GM11168 (cell line): ENCODE results near the gene PTPRG.

Experiments
- in situ Hi-C: fragments of 300-500 bp; cut with MboI; formaldehyde crosslinking; loops from one replicate; pipeline ENCODE4 v1.12.0; 2022; ENCODE audit warnings: low sequenced_read_pairs; ENCODE audit not compliant: unreplicated experiment

Gene PTPRG

GRCh38 chr3:62178739-62179600 lies 617.6 kb downstream of the PTPRG start:
- in situ Hi-C loops: loop anchor here (25.0 kb wide), 1 partner anchor 317 kb away; no protein-coding TSS in a partner anchor

- in situ Hi-C loops: loop anchor here (25.0 kb wide), 1 partner anchor 318 kb away; no protein-coding TSS in a partner anchor
These were observed 619.1 kb downstream of the PTPRG start for GRCh38 chr3:62180514-62180913.

GRCh38 chr3:62183087-62183486 lies 621.7 kb downstream of the PTPRG start:
- in situ Hi-C loops: loop anchor here (25.0 kb wide), 1 partner anchor 321 kb away; no protein-coding TSS in a partner anchor

- in situ Hi-C loops: loop anchor here (25.0 kb wide), 1 partner anchor 322 kb away; no protein-coding TSS in a partner anchor
These were observed 622.6 kb downstream of the PTPRG start for GRCh38 chr3:62183969-62184368.

- in situ Hi-C loops: loop anchor here (25.0 kb wide), 1 partner anchor 322 kb away; no protein-coding TSS in a partner anchor
These were observed 623.2 kb downstream of the PTPRG start for GRCh38 chr3:62184559-62184958.

GRCh38 chr3:62187022-62187431 lies 625.7 kb downstream of the PTPRG start:
- in situ Hi-C loops: loop anchor here (25.0 kb wide), 1 partner anchor 325 kb away; no protein-coding TSS in a partner anchor

GRCh38 chr3:62188681-62189375 lies 627.5 kb downstream of the PTPRG start:
- in situ Hi-C loops: loop anchor here (25.0 kb wide), 1 partner anchor 327 kb away; no protein-coding TSS in a partner anchor

- in situ Hi-C loops: loop anchor here (25.0 kb wide), 1 partner anchor 327 kb away; no protein-coding TSS in a partner anchor
These were observed 628.0 kb downstream of the PTPRG start for GRCh38 chr3:62189376-62189698.

- in situ Hi-C loops: loop anchor here (25.0 kb wide), 1 partner anchor 331 kb away; no protein-coding TSS in a partner anchor
These were observed 631.5 kb downstream of the PTPRG start for GRCh38 chr3:62192891-62193290.

- in situ Hi-C loops: loop anchor here (25.0 kb wide), 1 partner anchor 331 kb away; no protein-coding TSS in a partner anchor
These were observed 632.4 kb downstream of the PTPRG start for GRCh38 chr3:62193586-62194345.

- in situ Hi-C loops: loop anchor here (25.0 kb wide), 1 partner anchor 335 kb away; no protein-coding TSS in a partner anchor
These were observed 636.1 kb downstream of the PTPRG start for GRCh38 chr3:62197350-62198012.

- in situ Hi-C loops: loop anchor here (25.0 kb wide), 1 partner anchor 337 kb away; no protein-coding TSS in a partner anchor
These were observed 637.8 kb downstream of the PTPRG start for GRCh38 chr3:62199126-62199525.

GRCh38 chr3:62201438-62202035 lies 640.2 kb downstream of the PTPRG start:
- in situ Hi-C loops: loop anchor here (25.0 kb wide), 1 partner anchor 361 kb away; no protein-coding TSS in a partner anchor

- in situ Hi-C loops: loop anchor here (25.0 kb wide), 1 partner anchor 359 kb away; no protein-coding TSS in a partner anchor
These were observed 641.8 kb downstream of the PTPRG start for GRCh38 chr3:62203152-62203551.

- in situ Hi-C loops: loop anchor here (25.0 kb wide), 1 partner anchor 359 kb away; no protein-coding TSS in a partner anchor
These were observed 642.2 kb downstream of the PTPRG start for GRCh38 chr3:62203561-62203960.

- in situ Hi-C loops: loop anchor here (25.0 kb wide), 1 partner anchor 355 kb away; no protein-coding TSS in a partner anchor
These were observed 645.8 kb downstream of the PTPRG start for GRCh38 chr3:62207197-62207596.

GRCh38 chr3:62208385-62208784 lies 647.0 kb downstream of the PTPRG start:
- in situ Hi-C loops: loop anchor here (25.0 kb wide), 1 partner anchor 354 kb away; no protein-coding TSS in a partner anchor

GRCh38 chr3:62209101-62209500 lies 647.7 kb downstream of the PTPRG start:
- in situ Hi-C loops: loop anchor here (25.0 kb wide), 1 partner anchor 353 kb away; no protein-coding TSS in a partner anchor
